ENCODE measurements around the gene RPS27L.

RPS27L gene

GRCh38 chr15:63197626-63198025 is 40.3 kb upstream of the RPS27L start:
- no peak for TF ChIP-seq CTCF (conservative IDR thresholded peaks at IDR 0.05; ENCODE audit: control insufficient read depth, insufficient read depth, low read depth, low read length)
- DNase-seq (ENCODE audit: low read depth), result no peak
- H3K4me3 ChIP-seq (ENCODE audit: control insufficient read depth, low read depth, low read length), result no peak overlapping the region

- TF ChIP-seq CTCF (conservative IDR thresholded peaks at IDR 0.05; ENCODE audit: control insufficient read depth, insufficient read depth, low read depth, low read length), result no peak
- H3K4me3 ChIP-seq (ENCODE audit: control insufficient read depth, low read depth, low read length), result no peak overlapping the region
- DNase-seq (ENCODE audit: low read depth), result no peak
Observed at GRCh38 chr15:63196842-63197241, 39.6 kb upstream of the RPS27L start.

- TF ChIP-seq CTCF (conservative IDR thresholded peaks at IDR 0.05; ENCODE audit: control insufficient read depth, insufficient read depth, low read depth, low read length), result no peak
- DNase-seq (ENCODE audit: low read depth), result no peak
- H3K4me3 ChIP-seq (ENCODE audit: control insufficient read depth, low read depth, low read length), result no peak overlapping the region
Observed at GRCh38 chr15:63195569-63196015, 38.3 kb upstream of the RPS27L start.

DNA sequence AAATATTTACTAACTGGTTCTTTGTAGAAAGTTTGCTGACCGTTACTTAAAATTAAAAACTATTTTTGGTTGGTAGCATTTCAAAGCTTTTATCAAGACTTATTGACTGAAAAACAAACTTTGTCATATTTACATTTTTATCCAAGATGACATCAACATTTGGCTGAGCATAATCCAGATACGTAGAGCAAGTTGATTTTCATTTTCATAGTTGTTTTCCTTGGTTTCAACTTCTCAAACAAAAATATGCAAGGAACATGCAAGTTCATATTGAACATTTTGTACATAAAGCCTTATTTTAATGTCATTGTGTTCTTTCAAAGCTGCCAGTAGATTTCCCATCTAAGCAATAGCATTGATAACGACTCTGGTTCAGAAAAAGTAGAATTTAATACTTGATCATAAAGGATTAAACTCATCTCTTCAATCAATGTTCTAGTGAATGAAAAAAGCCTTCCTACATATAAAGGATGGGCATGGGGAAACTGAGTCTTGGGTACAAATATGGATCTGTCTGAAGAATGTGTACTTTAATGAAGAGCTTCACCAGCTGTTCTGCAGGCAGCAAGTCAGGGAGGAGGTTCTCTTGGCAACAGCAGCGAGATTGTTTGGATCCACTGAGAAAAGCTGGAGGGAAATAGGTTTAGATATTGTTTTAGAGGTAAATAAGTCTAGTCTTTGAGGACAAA is 37.7 kb upstream of the RPS27L start:
- no peak for DNase-seq (ENCODE audit: low read depth)
- no peak overlapping the region for H3K4me3 ChIP-seq (ENCODE audit: control insufficient read depth, low read depth, low read length)
- no peak for TF ChIP-seq CTCF (conservative IDR thresholded peaks at IDR 0.05; ENCODE audit: control insufficient read depth, insufficient read depth, low read depth, low read length)

DNA sequence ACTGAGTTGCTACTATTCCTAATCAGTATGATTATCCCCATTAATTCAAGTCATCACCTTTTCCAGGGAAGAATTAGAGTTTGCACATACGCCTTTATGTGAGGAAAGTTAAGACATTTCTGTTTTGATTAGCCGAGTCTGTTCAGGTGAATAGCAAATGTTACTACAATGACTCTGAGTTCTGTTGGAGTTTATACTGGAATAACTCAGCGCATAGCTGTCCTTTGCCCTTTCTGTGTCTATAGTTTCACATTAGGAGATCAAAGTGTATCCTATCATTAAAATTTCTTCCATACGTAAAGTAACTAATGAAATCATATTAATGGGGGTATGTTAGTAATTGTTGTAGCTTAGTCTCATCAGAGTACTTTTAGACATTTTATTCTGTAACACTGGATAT is 37.0 kb upstream of the RPS27L start:
- DNase-seq (ENCODE audit: low read depth), result no peak
- TF ChIP-seq CTCF (conservative IDR thresholded peaks at IDR 0.05; ENCODE audit: control insufficient read depth, insufficient read depth, low read depth, low read length), result no peak
- no peak overlapping the region for H3K4me3 ChIP-seq (ENCODE audit: control insufficient read depth, low read depth, low read length)

DNA sequence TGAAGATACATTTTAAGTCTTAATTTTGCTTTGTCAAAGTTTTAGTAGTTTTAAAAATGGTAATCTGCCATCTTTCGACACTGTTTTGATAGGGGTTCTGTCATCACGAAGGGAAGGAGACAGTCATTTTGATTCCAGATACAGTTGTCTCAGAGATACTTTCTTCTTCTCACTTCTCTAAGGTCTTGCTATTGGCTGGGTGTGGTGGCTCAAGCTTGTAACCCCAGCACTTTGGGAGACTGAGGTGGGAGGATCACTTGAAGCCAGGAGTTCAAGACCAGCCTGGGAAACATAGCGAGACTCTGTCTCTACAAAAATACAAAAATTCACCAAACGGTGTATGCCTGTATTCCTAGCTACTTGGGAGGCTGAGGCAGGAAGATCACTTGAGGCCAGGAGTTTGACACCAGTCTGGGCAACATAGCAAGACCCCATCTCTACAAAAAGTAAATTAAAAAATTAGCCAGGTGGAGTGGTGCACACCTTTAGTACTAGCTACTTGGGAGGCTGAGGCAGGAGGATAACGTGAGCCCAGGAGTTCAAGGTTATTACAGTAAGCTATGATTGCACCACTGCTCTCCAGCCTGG is 35.4 kb upstream of the RPS27L start:
- TF ChIP-seq CTCF (conservative IDR thresholded peaks at IDR 0.05; ENCODE audit: control insufficient read depth, insufficient read depth, low read depth, low read length), result no peak
- DNase-seq (ENCODE audit: low read depth), result no peak
- H3K4me3 ChIP-seq (ENCODE audit: control insufficient read depth, low read depth, low read length), result no peak overlapping the region
